Dendritic cell treated with granulocyte-macrophage colony-stimulating factor and Interleukin-4, amounts not matched to agents 40 ng/mL and 50 ng/mL, for 4 days (primary cell): ENCODE data around the gene ASF1A.

ENCODE experiments used
- H3K27ac Mint-ChIP-seq: one replicate; pipeline ENCODE4 v1.8.0; 2022; ENCODE audit warnings: mild to moderate bottlenecking, mixed read lengths
- H3K27me3 Mint-ChIP-seq: one replicate; pipeline ENCODE4 v1.8.0; 2022; ENCODE audit warnings: mild to moderate bottlenecking, mixed read lengths
- H3K36me3 Mint-ChIP-seq: one replicate; pipeline ENCODE4 v1.8.0; 2022; ENCODE audit warnings: low read depth, mixed read lengths
- H3K4me1 Mint-ChIP-seq: one replicate; pipeline ENCODE4 v1.8.0; 2022; ENCODE audit warnings: low read depth, mixed read lengths
- H3K4me3 Mint-ChIP-seq: one replicate; pipeline ENCODE4 v1.8.0; 2022; ENCODE audit warnings: mild to moderate bottlenecking, moderate library complexity, mixed read lengths
- H3K9me3 Mint-ChIP-seq: one replicate; pipeline ENCODE4 v1.8.0; 2022; ENCODE audit warnings: mixed read lengths
- intact Hi-C: fragments of 100-400 bp; cut with micrococcal nuclease; formaldehyde crosslinking; loops from one replicate; pipeline ENCODE4 v1.15.0; 2022

ASF1A gene

GRCh38 chr6:118908441-118908840, 14.5 kb downstream of the ASF1A start:
- H3K9me3 Mint-ChIP-seq, result no peaks in the 10 kb centered on the region
- intact Hi-C loops, result no loop called here
- H3K36me3 Mint-ChIP-seq, result peaks cover 72% of the 10 kb centered on the region
- H3K4me3 Mint-ChIP-seq, result no peak overlapping the region
- no peak overlapping the region for H3K27ac Mint-ChIP-seq
- no peaks in the 10 kb centered on the region for H3K27me3 Mint-ChIP-seq
- H3K4me1 Mint-ChIP-seq, result no peaks in the 10 kb centered on the region

GRCh38 chr6:118912646-118913045, 18.7 kb downstream of the ASF1A start:
- Mint-ChIP-seq H3K27me3 (no peaks in the 10 kb centered on the region), H3K36me3 (peaks cover 66% of the 10 kb centered on the region), H3K4me1 (no peaks in the 10 kb centered on the region), H3K4me3 (no peak overlapping the region), H3K27ac (no peak overlapping the region), H3K9me3 (no peaks in the 10 kb centered on the region)
- intact Hi-C loops, result no loop called here

DNA sequence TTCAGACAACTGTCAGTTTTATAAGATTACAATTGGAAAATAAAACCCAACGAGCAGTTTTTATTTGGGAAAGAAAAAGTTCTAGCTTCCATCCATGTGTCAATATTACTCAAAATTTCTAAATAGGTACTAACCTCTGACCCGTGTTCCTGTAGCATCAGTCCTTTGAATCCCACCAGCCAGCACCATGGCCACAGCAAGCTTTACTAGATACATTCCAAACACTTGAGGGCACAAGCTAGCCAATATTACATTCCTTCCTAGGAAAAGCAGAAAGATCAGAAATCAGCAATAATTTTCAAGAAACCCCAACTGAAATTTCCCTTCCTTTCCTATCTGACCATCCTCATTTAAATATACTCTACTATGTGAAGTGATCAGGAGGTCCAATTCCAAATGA, 19.2 kb downstream of the ASF1A start:
- no peaks in the 10 kb centered on the region for H3K9me3 Mint-ChIP-seq
- H3K4me3 Mint-ChIP-seq, result no peak overlapping the region
- no peaks in the 10 kb centered on the region for H3K4me1 Mint-ChIP-seq
- H3K27ac Mint-ChIP-seq, result no peak overlapping the region
- peaks cover 71% of the 10 kb centered on the region for H3K36me3 Mint-ChIP-seq
- H3K27me3 Mint-ChIP-seq, result no peaks in the 10 kb centered on the region
- intact Hi-C loops, result no loop called here

- H3K27me3 Mint-ChIP-seq, result no peaks in the 10 kb centered on the region
- H3K9me3 Mint-ChIP-seq, result no peaks in the 10 kb centered on the region
- H3K4me1 Mint-ChIP-seq, result no peaks in the 10 kb centered on the region
- intact Hi-C loops, result no loop called here
- peaks cover 76% of the 10 kb centered on the region for H3K36me3 Mint-ChIP-seq
- H3K27ac Mint-ChIP-seq, result peak overlapping the region; percentile 26
- no peak overlapping the region for H3K4me3 Mint-ChIP-seq
Observed at GRCh38 chr6:118914598-118914997, 20.6 kb downstream of the ASF1A start.

- peaks cover 87% of the 10 kb centered on the region for H3K36me3 Mint-ChIP-seq
- intact Hi-C loops, result no loop called here
- H3K9me3 Mint-ChIP-seq, result no peaks in the 10 kb centered on the region
- no peak overlapping the region for H3K27ac Mint-ChIP-seq
- no peaks in the 10 kb centered on the region for H3K27me3 Mint-ChIP-seq
- no peaks in the 10 kb centered on the region for H3K4me1 Mint-ChIP-seq
- no peak overlapping the region for H3K4me3 Mint-ChIP-seq
Observed at GRCh38 chr6:118917546-118918328, 23.8 kb downstream of the ASF1A start.

- H3K4me1 Mint-ChIP-seq, result no peaks in the 10 kb centered on the region
- no peak overlapping the region for H3K27ac Mint-ChIP-seq
- H3K36me3 Mint-ChIP-seq, result peaks cover 87% of the 10 kb centered on the region
- no peaks in the 10 kb centered on the region for H3K9me3 Mint-ChIP-seq
- intact Hi-C loops, result no loop called here
- H3K27me3 Mint-ChIP-seq, result no peaks in the 10 kb centered on the region
- H3K4me3 Mint-ChIP-seq, result no peak overlapping the region
Observed at GRCh38 chr6:118918329-118918725, 24.4 kb downstream of the ASF1A start.

DNA sequence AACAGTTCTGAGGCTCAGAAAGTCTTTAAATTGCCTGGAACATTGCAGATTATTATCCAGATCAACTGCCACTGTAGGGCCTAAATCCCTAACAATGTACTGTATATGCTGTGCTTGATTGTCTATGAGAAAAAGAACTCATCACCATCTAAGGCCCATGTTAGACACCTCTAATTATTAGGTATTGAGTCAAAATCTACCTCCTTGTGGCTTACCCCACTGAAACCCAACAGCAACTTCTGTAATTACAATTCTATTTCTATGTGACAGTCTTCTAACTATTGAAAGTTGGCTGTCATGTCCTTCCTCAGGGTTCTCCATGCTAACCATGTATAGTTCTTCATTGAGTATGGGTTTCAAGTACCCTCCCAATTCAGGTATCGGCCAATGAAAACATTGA, 27.1 kb downstream of the ASF1A start:
- intact Hi-C loops, result no loop called here
- Mint-ChIP-seq H3K4me1 (peaks cover 3% of the 10 kb centered on the region), H3K9me3 (no peaks in the 10 kb centered on the region), H3K27me3 (no peaks in the 10 kb centered on the region), H3K27ac (no peak overlapping the region), H3K4me3 (no peak overlapping the region), H3K36me3 (peaks cover 82% of the 10 kb centered on the region)

GRCh38 chr6:118923035-118923434, 29.1 kb downstream of the ASF1A start:
- no peaks in the 10 kb centered on the region for H3K9me3 Mint-ChIP-seq
- no peaks in the 10 kb centered on the region for H3K27me3 Mint-ChIP-seq
- no peak overlapping the region for H3K4me3 Mint-ChIP-seq
- H3K4me1 Mint-ChIP-seq, result peaks cover 4% of the 10 kb centered on the region
- peaks cover 82% of the 10 kb centered on the region for H3K36me3 Mint-ChIP-seq
- no peak overlapping the region for H3K27ac Mint-ChIP-seq
- intact Hi-C loops, result no loop called here

DNA sequence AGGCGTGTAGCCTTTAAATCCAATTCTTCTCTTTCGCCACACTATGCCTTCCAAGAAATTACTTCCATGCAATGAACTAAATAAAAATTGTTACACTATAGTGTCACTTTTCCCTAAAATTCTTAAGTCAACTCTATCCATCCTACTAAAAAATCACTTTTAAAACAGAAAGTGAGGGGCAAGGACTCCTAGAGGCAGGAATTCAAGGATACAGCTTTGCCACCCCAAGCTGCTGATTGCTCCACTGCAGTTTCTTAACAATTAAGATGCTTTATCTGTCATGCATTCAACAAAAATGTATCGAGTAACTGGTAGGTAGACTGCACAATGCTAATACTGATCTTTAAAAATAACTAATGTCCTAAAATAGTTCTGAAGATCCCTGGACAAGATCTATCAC, 36.7 kb downstream of the ASF1A start:
- Mint-ChIP-seq H3K36me3 (peaks cover 47% of the 10 kb centered on the region), H3K9me3 (no peaks in the 10 kb centered on the region), H3K27ac (no peak overlapping the region), H3K4me1 (peaks cover 19% of the 10 kb centered on the region), H3K27me3 (no peaks in the 10 kb centered on the region), H3K4me3 (no peak overlapping the region)
- intact Hi-C loops, result loop anchor here (10.0 kb wide), 1 partner anchor 144 kb away; the partner anchor contains the start of gene FAM184A

GRCh38 chr6:118931436-118931835, 37.5 kb downstream of the ASF1A start:
- Mint-ChIP-seq H3K4me1 (peaks cover 22% of the 10 kb centered on the region), H3K9me3 (peaks cover 4% of the 10 kb centered on the region), H3K4me3 (no peak overlapping the region), H3K27me3 (no peaks in the 10 kb centered on the region), H3K36me3 (peaks cover 43% of the 10 kb centered on the region), H3K27ac (no peak overlapping the region)
- intact Hi-C loops, result loop anchor here (10.0 kb wide), 1 partner anchor 143 kb away; the partner anchor contains the start of gene FAM184A

DNA sequence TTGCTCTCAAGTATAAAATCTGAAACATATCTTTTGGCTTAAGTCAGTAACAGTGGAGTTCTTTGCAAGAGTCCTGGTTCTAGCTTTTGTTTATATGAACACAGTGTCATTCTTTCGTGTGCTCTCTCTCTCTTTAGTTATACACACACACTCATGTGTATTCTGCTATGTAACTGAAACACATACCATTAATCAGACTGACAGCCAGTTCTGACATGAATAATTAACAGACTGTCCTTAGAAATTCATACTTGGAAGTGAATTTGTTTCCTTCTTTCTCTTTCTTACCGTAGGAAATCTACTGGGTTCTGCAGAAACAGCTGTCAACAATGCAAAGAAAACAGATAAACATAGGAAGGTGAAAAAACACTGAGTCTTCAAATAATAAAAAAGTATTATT, 38.5 kb downstream of the ASF1A start:
- no peaks in the 10 kb centered on the region for H3K27me3 Mint-ChIP-seq
- H3K27ac Mint-ChIP-seq, result no peak overlapping the region
- H3K4me1 Mint-ChIP-seq, result peaks cover 31% of the 10 kb centered on the region
- H3K9me3 Mint-ChIP-seq, result peaks cover 13% of the 10 kb centered on the region
- intact Hi-C loops, result loop anchor here (10.0 kb wide), 1 partner anchor 142 kb away; the partner anchor contains the start of gene FAM184A
- H3K36me3 Mint-ChIP-seq, result peaks cover 47% of the 10 kb centered on the region
- no peak overlapping the region for H3K4me3 Mint-ChIP-seq

DNA sequence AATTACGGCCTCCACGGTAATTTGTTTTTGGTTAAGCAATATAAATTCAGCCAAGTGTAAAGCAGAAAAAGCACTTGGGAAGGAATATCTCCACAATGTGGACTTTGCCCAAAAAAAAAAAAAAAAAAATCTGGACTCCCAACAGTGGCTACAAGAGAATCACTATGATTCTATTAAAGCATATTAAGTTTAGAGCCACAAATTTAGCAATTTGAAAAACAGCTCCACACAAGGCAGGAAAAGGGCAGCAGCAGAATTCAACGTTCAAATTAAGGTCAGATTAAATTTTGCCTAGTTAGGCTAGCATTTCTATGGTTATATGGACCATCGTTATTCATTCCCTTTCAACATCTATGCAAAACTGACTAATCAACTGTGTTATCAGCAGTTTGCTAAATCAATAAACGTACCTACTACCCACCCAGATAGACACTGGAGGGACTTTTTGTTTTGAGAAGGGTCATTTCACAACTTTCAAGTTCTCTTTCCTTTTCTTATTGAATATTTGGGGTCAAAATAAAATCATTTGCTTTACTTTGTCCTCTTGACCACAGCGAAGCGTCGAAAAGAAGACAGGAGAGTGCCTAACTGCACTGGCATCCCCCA, 40.0 kb downstream of the ASF1A start:
- H3K27ac Mint-ChIP-seq, result peak overlapping the region; percentile 95
- intact Hi-C loops, result loop anchor here (2.0 to 10.0 kb wide), 2 partner anchors 141 to 283 kb away; partner anchors contain the start of genes CEP85L and FAM184A
- peak overlapping the region; percentile 89 for H3K4me3 Mint-ChIP-seq
- peaks cover 31% of the 10 kb centered on the region for H3K4me1 Mint-ChIP-seq
- peaks cover 32% of the 10 kb centered on the region for H3K36me3 Mint-ChIP-seq
- no peaks in the 10 kb centered on the region for H3K27me3 Mint-ChIP-seq
- H3K9me3 Mint-ChIP-seq, result peaks cover 14% of the 10 kb centered on the region

DNA sequence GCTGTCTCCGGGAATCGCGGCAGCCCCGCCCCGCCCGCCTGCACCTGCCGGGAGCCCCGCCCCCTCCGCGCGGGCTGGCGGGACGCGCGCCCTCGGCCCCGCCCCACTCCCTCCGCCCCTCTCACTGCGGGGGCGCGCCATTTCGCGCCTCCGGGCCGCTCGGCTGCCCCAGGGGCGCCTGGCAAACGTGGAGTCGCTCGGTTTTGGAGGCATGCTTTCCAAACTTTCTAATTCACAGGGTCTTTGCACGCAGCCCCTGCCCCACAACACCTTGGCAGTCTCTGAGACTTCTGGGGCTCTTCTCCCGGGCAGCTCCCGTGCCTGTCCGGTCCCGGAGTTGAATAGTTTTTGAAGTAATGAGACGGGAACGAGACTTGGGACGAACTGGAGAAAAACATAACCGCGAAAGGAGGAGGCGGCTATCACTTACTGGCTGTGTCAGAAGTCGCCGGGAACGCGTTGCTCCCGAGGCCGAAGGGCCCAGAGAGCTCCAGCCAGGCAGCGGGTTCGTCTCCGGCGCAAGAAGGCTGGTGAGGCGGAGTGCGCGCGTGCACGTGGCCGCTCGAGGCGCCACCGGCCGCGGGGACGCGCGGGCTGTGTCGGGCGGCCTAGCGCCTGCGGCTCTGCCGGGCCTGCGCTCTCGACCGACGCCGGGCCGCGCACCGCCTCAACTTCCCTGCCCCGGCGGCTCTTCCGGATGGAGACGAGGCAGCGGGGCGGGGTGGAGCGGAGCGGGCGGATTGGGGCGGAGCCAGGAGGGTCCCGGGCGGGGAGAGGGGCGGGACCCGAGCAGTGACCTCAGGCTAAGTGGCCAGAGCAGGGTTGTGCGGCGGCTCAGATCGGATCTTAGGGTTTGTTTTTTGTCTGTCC, 40.7 kb downstream of the ASF1A start, which contains the start of gene MCM9:
MCM9 (minus strand) TSS at position 699 of the 870 bp plus-strand sequence. CDS start 3,436 bp downstream, outside the sequence.
- peak within 1 kb of the TSS; percentile 89 for H3K4me3 Mint-ChIP-seq
- H3K27ac Mint-ChIP-seq, result peak within 1 kb of the TSS; percentile 95
- H3K36me3 Mint-ChIP-seq, result peaks cover 32% of the 10 kb centered on the region
- no peaks in the 10 kb centered on the region for H3K27me3 Mint-ChIP-seq
- peaks cover 14% of the 10 kb centered on the region for H3K9me3 Mint-ChIP-seq
- intact Hi-C loops, result loop anchor here (1.0 to 10.0 kb wide), 3 partner anchors 40 to 284 kb away; partner anchors contain the start of genes ASF1A, CEP85L and FAM184A
- peaks cover 31% of the 10 kb centered on the region for H3K4me1 Mint-ChIP-seq
